Hematopoietic multipotent progenitor cell treated with erythropoietin and hydrocortisone succinate and interleukin-3 and kit ligand, for 6 days (in vitro differentiated cells): Measurements from ENCODE around the gene DGKI.

Source experiments
- DNase-seq: peaks from one replicate; pipeline ENCODE4 v3.0.0-alpha.2; 2015

DGKI gene

GRCh38 chr7:137871170-137871915 is 24.6 kb upstream of the DGKI start:
- no peak for DNase-seq

- no peak for DNase-seq
Observed at GRCh38 chr7:137870684-137871083, 23.9 kb upstream of the DGKI start.

DNA sequence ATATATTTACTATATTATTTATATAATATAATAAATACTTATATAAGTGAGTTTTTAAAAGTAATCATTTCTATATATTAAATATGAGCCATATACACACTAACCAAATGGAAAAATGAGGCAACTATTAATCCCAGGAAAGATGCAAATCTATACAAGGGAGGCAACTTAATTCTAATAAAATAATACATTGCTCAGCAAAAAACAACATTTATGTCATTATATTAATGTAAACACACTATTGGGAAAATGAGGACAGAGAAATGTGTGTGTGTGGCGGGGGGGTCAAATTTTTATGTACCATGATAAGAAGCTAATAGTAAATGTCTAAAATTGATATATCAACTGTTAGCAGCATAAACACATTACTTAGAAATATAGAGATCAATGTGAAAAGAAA is 23.3 kb upstream of the DGKI start:
- no peak for DNase-seq

- DNase-seq = no peak
Observed at GRCh38 chr7:137869260-137869659, 22.5 kb upstream of the DGKI start.

- no peak for DNase-seq
Observed at GRCh38 chr7:137867289-137867688, 20.5 kb upstream of the DGKI start.

- DNase-seq = no peak
Observed at GRCh38 chr7:137865764-137866163, 19.0 kb upstream of the DGKI start.

GRCh38 chr7:137862964-137863363 is 16.2 kb upstream of the DGKI start:
- no peak for DNase-seq

GRCh38 chr7:137862358-137862757 is 15.6 kb upstream of the DGKI start:
- DNase-seq = no peak

- no peak for DNase-seq
Observed at GRCh38 chr7:137860542-137860941, 13.8 kb upstream of the DGKI start.

- no peak for DNase-seq
Observed at GRCh38 chr7:137853053-137853452, 6.3 kb upstream of the DGKI start.

GRCh38 chr7:137852108-137852507 is 5.3 kb upstream of the DGKI start:
- no peak for DNase-seq

DNA sequence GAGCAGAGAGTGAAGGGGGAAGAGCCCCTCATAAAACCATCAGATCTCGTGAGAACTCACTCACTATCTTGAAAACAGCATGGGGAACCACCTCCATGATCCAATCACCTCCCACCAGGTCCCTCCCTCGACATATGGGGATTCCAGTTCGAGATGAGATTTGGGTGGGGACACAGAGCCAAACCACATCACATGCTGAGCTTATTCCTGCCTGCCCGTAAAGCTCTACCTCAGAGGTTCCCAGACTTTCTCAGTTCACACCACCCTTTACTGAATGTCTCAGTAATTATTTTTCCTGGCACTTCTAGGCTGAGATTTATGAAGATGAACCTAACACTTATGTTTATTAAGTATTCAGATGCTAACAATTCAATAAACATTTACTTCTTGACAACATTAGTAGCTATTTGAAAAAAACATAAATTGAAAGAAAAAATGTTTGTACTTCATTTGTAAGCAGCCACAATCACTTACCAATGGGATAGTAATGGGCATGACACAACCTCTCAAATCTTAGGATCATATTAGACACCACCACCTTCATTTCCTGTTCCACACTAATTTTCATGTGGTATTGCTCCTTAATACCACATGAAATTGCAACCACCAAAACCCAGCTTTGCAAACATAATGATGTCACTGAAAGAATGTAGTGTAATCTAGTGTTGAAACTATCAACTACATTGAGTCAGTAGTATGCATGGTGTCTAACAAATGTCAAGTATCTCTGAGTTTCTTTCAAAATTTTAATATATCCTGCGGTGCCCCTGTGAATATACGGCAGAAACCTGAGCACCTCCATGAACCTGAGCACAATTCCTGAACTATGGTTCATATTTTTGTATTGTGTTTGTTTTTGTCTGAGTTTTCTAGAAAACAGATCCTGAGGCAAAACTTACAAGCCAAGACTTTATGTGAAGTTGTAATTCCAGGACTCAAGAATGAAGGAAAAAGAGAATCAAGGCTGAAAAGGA is 4.5 kb upstream of the DGKI start:
- no peak for DNase-seq

GRCh38 chr7:137850571-137850970 is 3.8 kb upstream of the DGKI start:
- no peak for DNase-seq

- DNase-seq = no peak
Observed at GRCh38 chr7:137848095-137848494, 1.3 kb upstream of the DGKI start.

DNA sequence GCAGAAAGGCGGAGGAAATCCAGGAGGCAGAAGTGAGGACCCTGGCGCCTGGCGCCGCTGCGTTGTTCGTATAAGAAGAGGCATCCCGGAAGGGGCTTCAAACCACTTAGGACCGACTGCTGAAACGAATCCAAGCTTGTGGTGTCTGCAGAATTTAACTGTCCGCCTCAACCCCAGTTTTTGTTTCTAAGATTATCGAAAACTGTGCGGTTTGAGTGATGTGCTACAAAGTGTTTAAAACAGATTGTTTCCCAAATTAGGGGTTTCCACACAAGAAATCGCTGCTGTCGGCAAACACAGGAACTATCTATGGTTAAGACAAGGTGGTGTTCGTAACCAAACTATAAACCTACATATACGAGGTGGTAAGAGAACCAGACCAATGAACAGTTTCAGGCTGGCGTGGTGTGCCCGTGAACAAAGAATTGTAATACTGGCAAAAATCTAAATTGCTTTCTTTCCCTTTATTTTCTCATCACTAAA is 835 bp upstream of the DGKI start:
- DNase-seq = peak; percentile 10

- DNase-seq = peak; percentile 7
Observed at GRCh38 chr7:137846549-137846826, 286 bp downstream of the DGKI start.

DNA sequence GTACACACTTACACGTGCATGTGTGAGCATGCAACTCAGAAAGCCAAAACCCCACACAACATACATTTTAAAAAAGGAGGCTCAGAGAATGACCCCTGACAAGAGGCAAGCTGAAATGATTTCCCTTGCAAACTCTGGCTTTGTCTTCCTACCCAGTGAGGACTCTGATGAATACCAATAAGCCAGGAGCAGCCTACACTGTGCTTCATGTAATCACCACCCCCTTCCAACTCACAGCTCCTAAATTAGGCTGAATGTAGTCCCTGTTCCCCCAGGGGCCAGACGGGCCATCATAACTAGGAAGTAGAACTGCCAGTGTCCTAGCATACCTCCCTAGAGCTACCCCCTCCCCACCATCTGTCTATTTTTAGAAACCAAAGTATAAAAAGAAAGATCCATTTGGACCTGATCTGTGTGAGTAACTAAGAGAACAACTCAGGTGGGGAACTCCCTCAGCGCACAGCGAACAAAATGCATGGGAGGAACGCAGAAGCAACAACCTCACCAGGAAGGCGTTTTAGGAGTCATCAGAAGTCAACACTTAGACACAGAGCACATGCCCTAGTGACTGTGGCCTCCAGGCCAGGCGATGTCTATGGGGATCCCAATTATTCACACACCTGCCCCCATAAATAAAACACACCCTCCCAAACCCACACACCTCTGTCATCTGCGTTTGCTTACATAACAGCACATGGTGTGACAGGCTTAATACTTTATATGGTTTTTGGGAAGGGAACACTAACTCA is 1.9 kb downstream of the DGKI start:
- no peak for DNase-seq

- no peak for DNase-seq
Observed at GRCh38 chr7:137839903-137840779, 6.6 kb downstream of the DGKI start.

- no peak for DNase-seq
Observed at GRCh38 chr7:137838706-137839315, 8.0 kb downstream of the DGKI start.

GRCh38 chr7:137836541-137836940 is 10.2 kb downstream of the DGKI start:
- DNase-seq = no peak

GRCh38 chr7:137836113-137836509 is 10.7 kb downstream of the DGKI start:
- no peak for DNase-seq
